Muscle layer of colon (tissue), 2 donors: ENCODE measurements around the gene CUZD1.

ENCODE experiments used
- H3K27ac ChIP-seq: one replicate; pipeline ENCODE4 v1.7.0; 2013; ENCODE audit warnings: low read depth, mild to moderate bottlenecking, low read length, moderate library complexity
- H3K27me3 ChIP-seq, 2 donors: one replicate each; pipeline ENCODE4 v1.7.0; 2013; ENCODE audit warnings: low read length in 2 of 2, mild to moderate bottlenecking in 2 of 2; ENCODE audit not compliant: insufficient read depth in 2 of 2, control insufficient read depth in 1 of 2
- H3K36me3 ChIP-seq: one replicate; pipeline ENCODE4 v1.7.0; 2013; ENCODE audit warnings: mild to moderate bottlenecking, low read length; ENCODE audit not compliant: insufficient read depth
- H3K4me1 ChIP-seq: one replicate; pipeline ENCODE4 v1.7.0; 2013; ENCODE audit warnings: mild to moderate bottlenecking, low read length; ENCODE audit not compliant: insufficient read depth
- H3K4me3 ChIP-seq, 2 donors: one replicate each; pipeline ENCODE4 v1.7.0; 2013; ENCODE audit warnings: low read length in 2 of 2, low read depth in 1 of 2, mild to moderate bottlenecking in 1 of 2, moderate library complexity in 1 of 2
- H3K9ac ChIP-seq: one replicate; pipeline ENCODE4 v1.7.0; 2013; ENCODE audit warnings: low read length
- H3K9me3 ChIP-seq: one replicate; pipeline ENCODE4 v1.7.0; 2013; ENCODE audit warnings: mild to moderate bottlenecking, low read length
- donor health status: abdominal sarcoma.
- donor health status: Adenocarcinoma of cecum.

The CUZD1 gene

DNA sequence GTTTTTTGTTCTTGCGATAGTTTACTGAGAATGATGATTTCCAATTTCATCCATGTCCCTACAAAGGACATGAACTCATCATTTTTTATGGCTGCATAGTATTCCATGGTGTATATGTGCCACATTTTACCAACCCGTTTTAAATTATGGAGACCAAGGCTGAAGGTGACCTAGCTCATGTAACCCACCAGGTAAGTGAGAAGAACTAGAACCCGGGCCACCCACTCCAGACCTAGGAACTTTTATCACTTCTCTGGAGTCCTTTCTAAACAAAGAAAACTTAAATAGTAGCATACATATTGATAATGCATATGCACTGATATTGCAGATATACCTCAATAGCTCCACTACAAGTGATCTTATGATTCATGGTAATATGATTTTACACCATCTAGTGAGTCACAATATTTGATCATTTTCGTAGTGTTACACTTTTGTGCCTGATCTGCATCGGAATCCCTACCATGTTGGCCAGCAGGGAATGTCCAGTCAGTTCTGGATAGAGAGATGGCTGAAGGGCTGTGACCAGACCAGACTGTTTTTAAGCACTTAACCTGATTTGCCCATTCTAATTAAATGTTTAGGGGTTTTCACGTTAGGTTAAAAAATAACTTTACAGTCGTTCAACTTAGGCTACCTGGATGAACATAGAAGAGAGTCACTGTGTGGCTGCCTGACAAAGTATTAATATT lies 15.2 kb downstream of the CUZD1 start:
- H3K4me3 ChIP-seq: no peak overlapping the region
- H3K9ac ChIP-seq: no peak overlapping the region
- H3K9me3 ChIP-seq: no peaks in the 10 kb centered on the region
- no peaks in the 10 kb centered on the region for H3K4me1 ChIP-seq
- H3K36me3 ChIP-seq: no peaks in the 10 kb centered on the region
- H3K27ac ChIP-seq: no peak overlapping the region
- H3K27me3 ChIP-seq: no peaks in the 10 kb centered on the region

GRCh38 chr10:122829454-122829853 lies 16.2 kb downstream of the CUZD1 start:
- H3K4me1 ChIP-seq: no peaks in the 10 kb centered on the region

DNA sequence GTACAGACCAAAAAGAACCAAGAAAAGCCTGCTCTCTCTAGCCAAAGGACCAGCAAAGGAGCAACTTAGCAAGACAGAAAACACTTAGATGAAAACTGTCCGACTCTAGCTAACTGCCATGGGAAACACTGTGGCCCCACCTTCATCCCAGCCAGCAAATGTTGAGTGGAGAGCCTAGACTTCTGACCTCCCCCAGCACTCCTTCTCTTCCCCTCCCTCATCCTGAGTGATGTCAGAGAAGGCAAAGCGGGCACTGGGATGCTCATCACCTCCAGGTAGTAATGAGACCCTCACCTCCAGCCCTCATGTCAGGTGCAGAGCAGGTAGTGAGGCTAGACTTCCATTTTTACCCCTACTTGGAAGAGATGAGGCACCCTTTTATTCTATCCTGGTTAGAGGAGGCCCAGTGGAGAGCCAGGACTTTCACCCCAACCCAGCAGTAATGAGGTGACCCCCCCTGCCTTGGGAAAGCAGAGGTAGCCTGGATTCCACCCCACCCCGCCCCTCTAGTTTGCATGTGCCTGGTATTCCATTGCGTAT lies 16.9 kb downstream of the CUZD1 start:
- Histone ChIP-seq H3K27me3 (no peaks in the 10 kb centered on the region), H3K4me3 (no peak overlapping the region), H3K9ac (no peak overlapping the region), H3K4me1 (no peaks in the 10 kb centered on the region), H3K36me3 (no peaks in the 10 kb centered on the region), H3K9me3 (no peaks in the 10 kb centered on the region), H3K27ac (no peak overlapping the region)

More at GRCh38 chr10:122829454-122829853, 16.2 kb downstream of the CUZD1 start:
- Histone ChIP-seq H3K36me3 (no peaks in the 10 kb centered on the region), H3K9me3 (no peaks in the 10 kb centered on the region), H3K4me3 (no peak overlapping the region), H3K27me3 (no peaks in the 10 kb centered on the region), H3K27ac (no peak overlapping the region), H3K9ac (no peak overlapping the region)

DNA sequence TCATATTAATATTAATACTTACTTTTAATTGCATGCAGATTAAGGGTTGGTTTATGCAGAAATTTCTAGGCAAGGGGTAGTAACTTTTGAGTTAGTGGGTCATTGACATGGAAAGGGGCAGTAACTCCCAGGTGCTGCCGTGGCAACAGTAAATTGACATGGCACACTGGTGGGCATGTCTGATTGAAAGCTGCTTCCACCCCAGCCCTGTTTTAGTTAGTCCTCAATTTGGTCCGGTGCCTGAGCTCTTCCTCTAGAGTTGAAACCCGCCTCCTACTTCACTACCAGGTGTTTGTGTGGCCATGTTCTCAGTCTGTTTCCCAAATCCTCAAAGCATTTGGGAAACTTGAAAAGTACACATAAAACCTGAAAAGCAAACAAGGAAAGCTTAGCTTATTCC lies 18.4 kb downstream of the CUZD1 start:
- Histone ChIP-seq H3K9ac (no peak overlapping the region), H3K9me3 (no peaks in the 10 kb centered on the region), H3K4me1 (no peaks in the 10 kb centered on the region), H3K4me3 (no peak overlapping the region), H3K27me3 (no peaks in the 10 kb centered on the region), H3K27ac (no peak overlapping the region), H3K36me3 (no peaks in the 10 kb centered on the region)

DNA sequence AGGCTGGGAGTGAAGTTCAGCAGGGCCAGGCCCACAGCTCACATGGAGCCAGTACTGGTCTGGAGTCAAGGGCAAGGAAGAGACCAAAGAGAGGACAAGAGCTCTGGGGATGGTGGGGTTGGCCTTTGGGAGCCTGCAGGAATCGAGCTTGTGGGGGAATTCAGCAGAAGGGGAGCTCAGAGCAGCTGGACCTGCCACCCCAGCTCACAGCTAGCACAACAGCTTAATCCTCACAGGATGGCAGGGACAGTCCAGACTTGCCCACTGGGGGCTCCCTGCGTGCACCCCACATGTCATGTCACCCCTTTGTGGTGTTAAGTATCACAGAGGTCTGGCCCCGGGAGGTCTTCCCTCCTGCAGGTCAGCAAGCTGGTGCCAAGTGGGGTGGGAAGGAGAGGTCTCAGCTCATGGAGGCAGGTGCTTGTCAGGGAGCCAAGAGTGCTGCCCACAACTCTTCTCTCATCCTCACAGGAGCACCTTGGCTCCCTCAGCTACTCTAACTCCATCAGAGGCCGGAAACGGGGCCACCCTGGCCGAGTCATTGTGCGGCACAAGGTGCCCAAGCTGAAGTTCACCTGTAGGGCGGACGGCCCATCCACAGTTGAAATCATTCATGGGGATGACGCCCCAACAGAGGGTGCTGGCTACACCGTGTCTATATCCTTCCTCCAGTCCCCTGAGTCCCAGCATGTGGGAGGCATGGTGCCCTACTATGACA lies 22.5 kb downstream of the CUZD1 start:
- Histone ChIP-seq H3K36me3 (no peaks in the 10 kb centered on the region), H3K9me3 (no peaks in the 10 kb centered on the region), H3K27ac (no peak overlapping the region), H3K4me3 (no peak overlapping the region), H3K9ac (no peak overlapping the region), H3K27me3 (peaks cover 0 to 8% of the 10 kb centered on the region in 2 donors), H3K4me1 (no peaks in the 10 kb centered on the region)

DNA sequence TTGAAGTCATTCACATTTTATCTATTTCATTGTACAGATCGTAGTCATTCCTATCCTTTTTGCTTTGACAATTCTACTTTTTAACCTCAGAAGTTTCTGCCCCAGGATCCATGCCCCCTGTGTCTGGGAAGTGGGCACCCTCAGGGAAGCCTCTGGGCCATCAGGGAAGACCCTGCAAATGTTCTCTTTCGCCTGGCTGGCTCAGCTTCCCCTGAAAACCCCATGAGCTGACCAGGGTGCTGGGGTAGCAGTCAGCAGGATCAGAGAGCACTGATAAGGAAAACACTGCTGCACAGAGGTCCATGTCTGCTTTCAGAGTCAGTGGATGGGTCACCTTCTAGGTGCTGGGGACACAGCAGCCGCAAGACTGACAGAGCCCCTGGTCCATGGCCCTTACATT lies 23.8 kb downstream of the CUZD1 start:
- Histone ChIP-seq H3K36me3 (no peaks in the 10 kb centered on the region), H3K27ac (no peak overlapping the region), H3K4me1 (no peaks in the 10 kb centered on the region), H3K4me3 (no peak overlapping the region), H3K27me3 (peaks cover 0 to 8% of the 10 kb centered on the region in 2 donors), H3K9ac (no peak overlapping the region), H3K9me3 (no peaks in the 10 kb centered on the region)

GRCh38 chr10:122815458-122815857 lies 30.2 kb downstream of the CUZD1 start:
- Histone ChIP-seq H3K9me3 (no peaks in the 10 kb centered on the region), H3K4me3 (no peak overlapping the region), H3K9ac (no peak overlapping the region), H3K27ac (no peak overlapping the region), H3K4me1 (no peaks in the 10 kb centered on the region), H3K27me3 (peaks cover 0 to 8% of the 10 kb centered on the region in 2 donors), H3K36me3 (no peaks in the 10 kb centered on the region)

DNA sequence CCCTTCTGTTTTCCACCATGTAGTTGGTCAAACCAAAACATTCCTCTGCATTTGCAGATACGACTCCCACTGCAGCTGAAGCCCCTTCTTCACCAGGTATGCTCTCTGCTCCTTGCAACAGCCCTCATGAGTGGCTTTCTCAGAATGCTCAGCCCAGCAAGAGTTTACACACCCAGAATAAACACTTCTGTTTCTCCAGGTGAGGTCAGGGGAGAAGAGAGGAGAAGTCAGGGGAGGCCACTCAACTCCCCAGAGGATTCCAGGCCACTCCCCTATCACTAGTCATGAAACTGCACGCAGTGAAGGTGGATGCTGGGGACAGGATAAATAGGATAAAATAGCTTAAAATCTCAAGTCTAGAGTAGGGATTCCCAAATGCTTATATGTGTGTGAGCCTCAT lies 31.2 kb downstream of the CUZD1 start:
- Histone ChIP-seq H3K9ac (no peak overlapping the region), H3K4me1 (no peaks in the 10 kb centered on the region), H3K36me3 (no peaks in the 10 kb centered on the region), H3K9me3 (no peaks in the 10 kb centered on the region), H3K27me3 (peaks cover 0 to 8% of the 10 kb centered on the region in 2 donors), H3K27ac (no peak overlapping the region), H3K4me3 (no peak overlapping the region)

GRCh38 chr10:122812751-122813150 lies 32.9 kb downstream of the CUZD1 start:
- H3K27me3 ChIP-seq: no peaks in the 10 kb centered on the region
- no peak overlapping the region for H3K4me3 ChIP-seq
- no peaks in the 10 kb centered on the region for H3K36me3 ChIP-seq
- no peak overlapping the region for H3K9ac ChIP-seq
- H3K9me3 ChIP-seq: no peaks in the 10 kb centered on the region
- H3K4me1 ChIP-seq: no peaks in the 10 kb centered on the region
- H3K27ac ChIP-seq: no peak overlapping the region

- H3K9ac ChIP-seq: no peak overlapping the region
- no peaks in the 10 kb centered on the region for H3K27me3 ChIP-seq
- H3K4me3 ChIP-seq: no peak overlapping the region
- H3K36me3 ChIP-seq: no peaks in the 10 kb centered on the region
- H3K27ac ChIP-seq: no peak overlapping the region
- H3K4me1 ChIP-seq: no peaks in the 10 kb centered on the region
- H3K9me3 ChIP-seq: no peaks in the 10 kb centered on the region
Measured at GRCh38 chr10:122802282-122802681, 43.4 kb downstream of the CUZD1 start.

DNA sequence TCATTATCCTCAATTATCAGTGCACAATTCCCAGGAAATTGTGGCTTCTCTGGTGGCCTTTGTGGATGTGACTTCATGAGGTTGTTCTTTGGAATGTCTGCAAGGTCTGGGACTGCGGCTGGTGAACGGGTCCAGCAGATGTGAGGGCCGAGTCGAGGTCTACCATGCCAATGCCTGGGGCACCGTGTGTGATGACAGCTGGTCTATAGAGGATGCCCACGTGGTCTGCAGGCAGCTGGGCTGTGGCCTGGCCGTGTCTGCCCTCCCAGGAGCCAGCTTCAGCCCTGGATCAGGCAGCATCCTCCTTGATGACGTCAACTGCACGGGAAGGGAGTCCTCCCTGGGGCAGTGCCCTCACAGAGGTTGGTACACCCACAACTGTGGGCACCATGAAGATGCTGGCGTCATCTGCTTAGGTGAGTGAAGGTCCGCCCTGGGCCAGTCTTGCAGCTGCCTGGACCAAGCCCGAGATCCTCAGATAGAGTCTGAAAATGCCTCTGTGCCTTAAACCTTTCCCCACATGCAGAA lies 46.9 kb downstream of the CUZD1 start:
- Histone ChIP-seq H3K9ac (no peak overlapping the region), H3K4me1 (no peaks in the 10 kb centered on the region), H3K27me3 (no peaks in the 10 kb centered on the region), H3K4me3 (no peak overlapping the region), H3K36me3 (no peaks in the 10 kb centered on the region), H3K27ac (no peak overlapping the region), H3K9me3 (no peaks in the 10 kb centered on the region)
